Epithelial cell of umbilical artery (primary cell): ENCODE data around the gene PSAT1. TPM values are rescaled to one million over a fixed set of nuclear protein-coding genes. Genes with fewer than 3 reads are reported as not detected.

Experiments
- total RNA-seq: library from RNA; depleted of rRNA; stranded (reverse); fragments of >200 nt; gene quantifications from 2 replicates; pipeline ENCODE4 v1.2.3, GENCODE V29; 2014

The PSAT1 gene
- total RNA-seq: 31.2 and 114 TPM in 2 replicates

GRCh38 chr9:78296893-78297671, at the start of gene PSAT1:
Gene PSAT1 (plus strand): TSS chr9:78297125. CDS start chr9:78297211, 86 bp downstream.

Other genes starting within 250 kb of the PSAT1 start
- 23.7 and 29.9 TPM in 2 replicates for gene CEP78, start 61.0 kb upstream of the PSAT1 start, total RNA-seq